ENCODE results near the gene NOVA2.
"Not testable (repeated sequence)": the region's sequence is repeated elsewhere in the genome, so short reads cannot be mapped to it uniquely, and the experiment has no call there.

Gene NOVA2

GRCh38 chr19:45899919-45900589 lies 73.6 kb downstream of the NOVA2 start:
- Histone ChIP-seq H3K9me3 (ENCODE audit: control insufficient read depth, insufficient read depth, low read length) (no peaks in the 10 kb centered on the region), H4K20me1 (ENCODE audit: control insufficient read depth, insufficient read depth, low read depth, low read length) (no peaks in the 10 kb centered on the region), H3K36me3 (ENCODE audit: control insufficient read depth, low read length) (peaks cover 32% of the 10 kb centered on the region), H3K4me2 (ENCODE audit: low read length) (peak overlapping the region; percentile 85; the same call in 1 of the 2 replicates), H3K27ac (ENCODE audit: low read depth, low read length) (no peak overlapping the region), H3K27me3 (ENCODE audit: control insufficient read depth, low read length) (no peaks in the 10 kb centered on the region), H3K79me2 (ENCODE audit: control insufficient read depth, low read length) (peaks cover 27% of the 10 kb centered on the region), H3K4me3 (ENCODE audit: low read length) (no peak overlapping the region), H3F3A (ENCODE audit: control insufficient read depth, insufficient read depth) (no peaks in the 10 kb centered on the region), H3K4me1 (ENCODE audit: control insufficient read depth, low read length) (peaks cover 31% of the 10 kb centered on the region), H3K9me2 (replicated peaks; ENCODE audit: control insufficient read depth, low read length) (no peaks in the 10 kb centered on the region)
- TF ChIP-seq CTCF (IDR thresholded peaks at IDR 0.05; ENCODE audit: low read depth, low read length, poor library complexity, severe bottlenecking), result no peak
- TF ChIP-seq EZH2phosphoT487 (IDR thresholded peaks at IDR 0.05; ENCODE audit: borderline replicate concordance, low read length), result no peak

- no peaks in the 10 kb centered on the region for H3K9me2 ChIP-seq (replicated peaks; ENCODE audit: control insufficient read depth, low read length)
- H3K4me1 ChIP-seq (ENCODE audit: control insufficient read depth, low read length), result peaks cover 32% of the 10 kb centered on the region
- H3K4me3 ChIP-seq (ENCODE audit: low read length), result no peak overlapping the region
- H3K9me3 ChIP-seq (ENCODE audit: control insufficient read depth, insufficient read depth, low read length), result no peaks in the 10 kb centered on the region
- H3F3A ChIP-seq (ENCODE audit: control insufficient read depth, insufficient read depth), result no peaks in the 10 kb centered on the region
- no peaks in the 10 kb centered on the region for H3K27me3 ChIP-seq (ENCODE audit: control insufficient read depth, low read length)
- H4K20me1 ChIP-seq (ENCODE audit: control insufficient read depth, insufficient read depth, low read depth, low read length), result no peaks in the 10 kb centered on the region
- TF ChIP-seq CTCF (IDR thresholded peaks at IDR 0.05; ENCODE audit: low read depth, low read length, poor library complexity, severe bottlenecking) (no peak), EZH2phosphoT487 (IDR thresholded peaks at IDR 0.05; ENCODE audit: borderline replicate concordance, low read length) (no peak)
- H3K79me2 ChIP-seq (ENCODE audit: control insufficient read depth, low read length), result peaks cover 27% of the 10 kb centered on the region
- H3K36me3 ChIP-seq (ENCODE audit: control insufficient read depth, low read length), result peaks cover 33% of the 10 kb centered on the region
- no peak overlapping the region for H3K4me2 ChIP-seq (ENCODE audit: low read length)
- H3K27ac ChIP-seq (ENCODE audit: low read depth, low read length), result no peak overlapping the region
Observed at GRCh38 chr19:45899253-45899652, 74.4 kb downstream of the NOVA2 start.

GRCh38 chr19:45897261-45897812 lies 76.3 kb downstream of the NOVA2 start:
- H3K27me3 ChIP-seq (ENCODE audit: control insufficient read depth, low read length), result no peaks in the 10 kb centered on the region
- H3K9me3 ChIP-seq (ENCODE audit: control insufficient read depth, insufficient read depth, low read length), result no peaks in the 10 kb centered on the region
- H3K79me2 ChIP-seq (ENCODE audit: control insufficient read depth, low read length), result peaks cover 27% of the 10 kb centered on the region
- H3F3A ChIP-seq (ENCODE audit: control insufficient read depth, insufficient read depth), result no peaks in the 10 kb centered on the region
- H3K27ac ChIP-seq (ENCODE audit: low read depth, low read length), result no peak overlapping the region
- H3K4me3 ChIP-seq (ENCODE audit: low read length), result no peak overlapping the region
- H3K4me1 ChIP-seq (ENCODE audit: control insufficient read depth, low read length), result peaks cover 25% of the 10 kb centered on the region
- H3K4me2 ChIP-seq (ENCODE audit: low read length), result no peak overlapping the region
- H3K36me3 ChIP-seq (ENCODE audit: control insufficient read depth, low read length), result peaks cover 35% of the 10 kb centered on the region
- TF ChIP-seq CTCF (IDR thresholded peaks at IDR 0.05; ENCODE audit: low read depth, low read length, poor library complexity, severe bottlenecking) (no peak), EZH2phosphoT487 (IDR thresholded peaks at IDR 0.05; ENCODE audit: borderline replicate concordance, low read length) (no peak)
- no peaks in the 10 kb centered on the region for H3K9me2 ChIP-seq (replicated peaks; ENCODE audit: control insufficient read depth, low read length)
- H4K20me1 ChIP-seq (ENCODE audit: control insufficient read depth, insufficient read depth, low read depth, low read length), result no peaks in the 10 kb centered on the region

- not testable (repeated sequence) for H4K20me1 ChIP-seq (ENCODE audit: control insufficient read depth, insufficient read depth, low read depth, low read length); H3F3A ChIP-seq (ENCODE audit: control insufficient read depth, insufficient read depth); H3K4me3 ChIP-seq (ENCODE audit: low read length)
Observed at GRCh38 chr19:45895983-45896599, 77.6 kb downstream of the NOVA2 start.

More at GRCh38 chr19:45895983-45896599, 77.6 kb downstream of the NOVA2 start:
- H3K4me2 ChIP-seq (ENCODE audit: low read length); H3K9me3 ChIP-seq (ENCODE audit: control insufficient read depth, insufficient read depth, low read length); H3K9me2 ChIP-seq (replicated peaks; ENCODE audit: control insufficient read depth, low read length); H3K27me3 ChIP-seq (ENCODE audit: control insufficient read depth, low read length); H3K27ac ChIP-seq (ENCODE audit: low read depth, low read length): not testable (repeated sequence)
- Histone ChIP-seq H3K4me1 (ENCODE audit: control insufficient read depth, low read length) (peaks cover 20% of the 10 kb centered on the region), H3K79me2 (ENCODE audit: control insufficient read depth, low read length) (peaks cover 14% of the 10 kb centered on the region), H3K36me3 (ENCODE audit: control insufficient read depth, low read length) (peaks cover 35% of the 10 kb centered on the region)

Data from DOHH2 (cell line).